Smooth muscle cell (in vitro differentiated cells): ENCODE measurements around the gene MTA2. TPM values are rescaled to one million over a fixed set of nuclear protein-coding genes. Genes with fewer than 3 reads are reported as not detected.

ENCODE experiments used
- DNase-seq: peaks from one replicate; lab custom pipeline; 2025; ENCODE audit not compliant: unreplicated experiment; lab: John Stamatoyannopoulos, UW
- H2AFZ ChIP-seq: fragments of 200-600 bp; sonication (generic); 2 replicates; pipeline ENCODE4 v1.6.0; 2016; ENCODE audit warnings: antibody characterized with exemption, low read depth, mild to moderate bottlenecking
- H3F3A ChIP-seq: fragments of 200-600 bp; sonication (generic); 2 replicates; pipeline ENCODE4 v1.6.0; 2017; ENCODE audit warnings: antibody characterized with exemption, low read depth
- H3K27ac ChIP-seq: fragments of 200-600 bp; sonication (generic); 2 replicates; pipeline ENCODE4 v1.5.1; 2016; ENCODE audit warnings: low read depth, mild to moderate bottlenecking
- H3K27me3 ChIP-seq: fragments of 200-600 bp; sonication (generic); 2 replicates; pipeline ENCODE4 v1.6.1; 2016; ENCODE audit warnings: low read depth, mild to moderate bottlenecking
- H3K36me3 ChIP-seq: fragments of 200-600 bp; sonication (generic); 2 replicates; pipeline ENCODE4 v1.5.1; 2016; ENCODE audit warnings: low read depth
- H3K4me1 ChIP-seq: fragments of 200-600 bp; sonication (generic); 2 replicates; pipeline ENCODE4 v1.5.1; 2016; ENCODE audit warnings: low read depth
- H3K4me2 ChIP-seq: fragments of 200-600 bp; sonication (generic); 2 replicates; pipeline ENCODE4 v1.6.0; 2016; ENCODE audit warnings: mild to moderate bottlenecking
- H3K4me3 ChIP-seq: fragments of 200-600 bp; sonication (generic); 2 replicates; pipeline ENCODE4 v1.5.1; 2016; ENCODE audit warnings: mild to moderate bottlenecking
- H3K79me2 ChIP-seq: fragments of 200-600 bp; sonication (generic); 2 replicates; pipeline ENCODE4 v1.6.0; 2016; ENCODE audit warnings: low read depth, mild to moderate bottlenecking
- H3K9ac ChIP-seq: fragments of 200-600 bp; sonication (generic); 2 replicates; pipeline ENCODE4 v1.6.0; 2016; ENCODE audit warnings: low read depth
- H3K9me3 ChIP-seq: fragments of 200-600 bp; sonication (generic); replicated peaks from 2 replicates; pipeline ENCODE4 v1.5.1; 2016; ENCODE audit warnings: low read depth
- H4K20me1 ChIP-seq: fragments of 200-600 bp; sonication (generic); 2 replicates; pipeline ENCODE4 v1.6.0; 2016; ENCODE audit warnings: low read depth
- WGBS: methylation state at CpG from one replicate; pipeline ENCODE4 v1.1.7; 2016; ENCODE audit warnings: low lambda C conversion rate; 5-methylcytosine and 5-hydroxymethylcytosine counted together
- polyA plus RNA-seq: library from polyadenylated mRNA; unstranded; fragments of >200 nt; fragmentation: Nextera tagmentation; extraction: Ambion mirVana; gene quantifications from 2 replicates; pipeline ENCODE4 v1.2.1, GENCODE V29; 2016
- total RNA-seq: library from RNA; depleted of rRNA; stranded (reverse); fragments of >200 nt; gene quantifications from 2 replicates; pipeline ENCODE4 v1.2.3, GENCODE V29; 2014
- TF ChIP-seq, protein P1 (sequence below): fragments of 200-600 bp; sonication (generic); IDR thresholded peaks from 2 replicates; pipeline ENCODE4 v1.5.1; 2017; ENCODE audit warnings: borderline replicate concordance, mild to moderate bottlenecking, antibody characterized with exemption; ENCODE audit not compliant: insufficient read depth, poor library complexity, severe bottlenecking

The MTA2 gene
- total and polyA plus RNA-seq, 2 experiments from 2014 or later: 22.7 to 65.9 TPM

GRCh38 chr11:62607714-62608113, 6.0 kb upstream of the MTA2 start:
- H3K4me2 ChIP-seq: no peak overlapping the region
- TF ChIP-seq, protein P1, sequence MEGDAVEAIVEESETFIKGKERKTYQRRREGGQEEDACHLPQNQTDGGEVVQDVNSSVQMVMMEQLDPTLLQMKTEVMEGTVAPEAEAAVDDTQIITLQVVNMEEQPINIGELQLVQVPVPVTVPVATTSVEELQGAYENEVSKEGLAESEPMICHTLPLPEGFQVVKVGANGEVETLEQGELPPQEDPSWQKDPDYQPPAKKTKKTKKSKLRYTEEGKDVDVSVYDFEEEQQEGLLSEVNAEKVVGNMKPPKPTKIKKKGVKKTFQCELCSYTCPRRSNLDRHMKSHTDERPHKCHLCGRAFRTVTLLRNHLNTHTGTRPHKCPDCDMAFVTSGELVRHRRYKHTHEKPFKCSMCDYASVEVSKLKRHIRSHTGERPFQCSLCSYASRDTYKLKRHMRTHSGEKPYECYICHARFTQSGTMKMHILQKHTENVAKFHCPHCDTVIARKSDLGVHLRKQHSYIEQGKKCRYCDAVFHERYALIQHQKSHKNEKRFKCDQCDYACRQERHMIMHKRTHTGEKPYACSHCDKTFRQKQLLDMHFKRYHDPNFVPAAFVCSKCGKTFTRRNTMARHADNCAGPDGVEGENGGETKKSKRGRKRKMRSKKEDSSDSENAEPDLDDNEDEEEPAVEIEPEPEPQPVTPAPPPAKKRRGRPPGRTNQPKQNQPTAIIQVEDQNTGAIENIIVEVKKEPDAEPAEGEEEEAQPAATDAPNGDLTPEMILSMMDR: no peak
- H3K4me3 ChIP-seq: no peak overlapping the region
- WGBS: 96% methylated on average over 4 of the region's 4 CpGs
- H4K20me1 ChIP-seq: no peaks in the 10 kb centered on the region
- H3K4me1 ChIP-seq: peaks cover 15% of the 10 kb centered on the region
- peaks cover 8% of the 10 kb centered on the region for H3K79me2 ChIP-seq
- H3K36me3 ChIP-seq: no peaks in the 10 kb centered on the region
- no peak overlapping the region for H3K27ac ChIP-seq
- no peak overlapping the region for H3K9ac ChIP-seq
- no peaks in the 10 kb centered on the region for H3K27me3 ChIP-seq
- no peaks in the 10 kb centered on the region for H3K9me3 ChIP-seq
- DNase-seq: no peak
- no peak overlapping the region for H2AFZ ChIP-seq
- H3F3A ChIP-seq: peaks cover 11% of the 10 kb centered on the region

GRCh38 chr11:62605902-62606301, 4.2 kb upstream of the MTA2 start:
- WGBS: over 99% methylated on average over 15 of the region's 15 CpGs
- Histone ChIP-seq H3K27me3 (no peaks in the 10 kb centered on the region), H3K36me3 (no peaks in the 10 kb centered on the region), H3F3A (peaks cover 11% of the 10 kb centered on the region), H2AFZ (no peak overlapping the region), H3K9me3 (no peaks in the 10 kb centered on the region), H3K9ac (no peak overlapping the region), H3K4me2 (no peak overlapping the region), H4K20me1 (peaks cover 1% of the 10 kb centered on the region), H3K4me1 (peaks cover 5% of the 10 kb centered on the region), H3K4me3 (no peak overlapping the region), H3K79me2 (peaks cover 10% of the 10 kb centered on the region), H3K27ac (no peak overlapping the region)
- no peak for DNase-seq
- TF ChIP-seq, protein P1: no peak

GRCh38 chr11:62605467-62605866, 3.8 kb upstream of the MTA2 start:
- Histone ChIP-seq H3F3A (peaks cover 11% of the 10 kb centered on the region), H3K9ac (no peak overlapping the region), H3K36me3 (no peaks in the 10 kb centered on the region), H3K4me3 (no peak overlapping the region), H3K79me2 (peaks cover 10% of the 10 kb centered on the region), H3K9me3 (no peaks in the 10 kb centered on the region), H3K4me1 (peaks cover 6% of the 10 kb centered on the region), H3K27me3 (no peaks in the 10 kb centered on the region), H3K4me2 (no peak overlapping the region), H4K20me1 (peaks cover 6% of the 10 kb centered on the region), H3K27ac (no peak overlapping the region), H2AFZ (no peak overlapping the region)
- WGBS: 97% methylated on average over 6 of the region's 6 CpGs
- TF ChIP-seq, protein P1: no peak
- no peak for DNase-seq

GRCh38 chr11:62604460-62605120, 2.9 kb upstream of the MTA2 start:
- H3K9ac ChIP-seq: no peak overlapping the region
- no peak overlapping the region for H3K27ac ChIP-seq
- H3F3A ChIP-seq: peaks cover 11% of the 10 kb centered on the region
- H3K9me3 ChIP-seq: no peaks in the 10 kb centered on the region
- no peak overlapping the region for H2AFZ ChIP-seq
- H3K4me2 ChIP-seq: no peak overlapping the region
- H3K4me1 ChIP-seq: peaks cover 15% of the 10 kb centered on the region
- no peak for DNase-seq
- 84% methylated on average over 13 of the region's 13 CpGs for WGBS
- peaks cover 18% of the 10 kb centered on the region for H3K79me2 ChIP-seq
- no peaks in the 10 kb centered on the region for H3K27me3 ChIP-seq
- H3K36me3 ChIP-seq: no peaks in the 10 kb centered on the region
- H4K20me1 ChIP-seq: peaks cover 15% of the 10 kb centered on the region
- TF ChIP-seq, protein P1: no peak
- H3K4me3 ChIP-seq: no peak overlapping the region
